Effector CD8-positive, alpha-beta T cell (primary cell): ENCODE results near the gene MYO9A.
A peak's percentile ranks its signal among the peaks of the same experiment; 100 is the strongest.
"Not testable (repeated sequence)": the region's sequence is repeated elsewhere in the genome, so short reads cannot be mapped to it uniquely, and the experiment has no call there.

ENCODE experiments used
- DNase-seq: peaks from one replicate; lab custom pipeline; 2025; lab: John Stamatoyannopoulos, UW

The MYO9A gene

DNA sequence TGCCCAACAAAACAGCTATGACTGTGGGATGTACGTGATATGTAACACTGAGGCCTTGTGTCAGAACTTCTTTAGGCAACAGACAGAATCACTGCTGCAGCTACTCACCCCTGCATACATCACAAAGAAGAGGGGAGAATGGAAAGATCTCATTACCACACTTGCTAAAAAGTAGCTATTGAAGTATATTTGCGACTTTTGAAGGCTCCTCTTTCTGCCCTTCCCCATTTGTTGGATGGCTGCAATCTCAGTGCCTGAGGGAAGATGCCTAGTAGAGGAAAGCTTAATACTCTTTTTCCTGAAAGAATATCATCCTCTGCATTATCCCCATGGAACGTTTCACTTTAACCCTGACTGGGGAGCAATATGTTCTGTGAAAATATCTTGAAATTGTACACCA lies 22.1 kb upstream of the MYO9A start:
- no peak for DNase-seq

DNA sequence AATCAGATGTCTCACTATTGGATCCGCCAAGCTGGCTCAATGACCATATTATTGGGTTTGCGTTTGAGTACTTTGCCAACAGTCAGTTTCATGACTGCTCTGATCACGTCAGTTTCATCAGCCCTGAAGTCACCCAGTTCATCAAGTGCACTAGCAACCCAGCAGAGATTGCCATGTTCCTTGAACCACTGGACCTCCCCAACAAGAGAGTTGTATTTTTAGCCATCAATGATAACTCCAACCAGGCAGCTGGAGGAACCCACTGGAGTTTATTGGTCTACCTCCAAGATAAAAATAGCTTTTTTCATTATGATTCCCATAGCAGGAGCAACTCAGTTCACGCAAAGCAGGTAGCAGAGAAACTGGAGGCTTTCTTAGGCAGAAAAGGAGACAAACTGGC lies 21.7 kb upstream of the MYO9A start:
- DNase-seq = no peak

DNA sequence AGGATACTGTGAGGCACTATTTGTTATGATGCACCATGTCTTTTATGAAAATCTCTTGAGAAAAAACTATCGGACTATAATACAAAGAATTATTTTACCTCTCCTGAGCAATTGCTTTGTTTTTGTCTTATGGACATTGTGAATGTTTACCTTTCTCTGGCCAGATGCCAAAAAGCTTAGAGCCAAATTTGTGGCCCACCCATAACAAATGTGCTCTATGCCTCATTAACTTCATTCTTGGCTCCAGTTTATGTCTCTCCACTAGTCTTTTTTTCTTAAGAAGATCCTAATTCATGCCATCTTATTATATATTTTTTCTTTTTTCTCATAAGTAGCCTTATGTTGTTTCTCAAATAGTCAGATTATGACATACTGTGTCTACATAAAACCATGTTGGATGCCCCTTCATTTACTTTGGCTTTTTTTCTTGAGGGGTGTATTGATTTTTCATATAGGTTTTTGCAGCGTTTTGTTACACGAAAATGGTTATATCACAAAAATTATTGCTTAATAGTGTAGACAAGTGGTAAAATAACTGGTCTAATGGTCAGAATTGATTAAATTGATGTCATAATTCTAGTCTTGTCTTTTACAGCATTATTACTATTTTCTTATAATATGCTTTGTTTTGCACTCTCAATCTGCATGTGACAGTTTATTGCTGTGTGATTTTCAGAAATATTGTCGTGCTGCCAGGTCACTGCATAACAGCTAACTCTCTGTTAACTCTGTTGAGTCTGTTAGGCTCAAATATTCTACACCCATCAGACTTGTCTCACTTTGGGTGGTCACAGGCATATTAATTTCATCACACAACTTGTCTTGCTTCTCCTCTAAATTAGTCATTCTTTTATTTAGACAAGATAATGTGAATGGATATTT lies 18.5 kb upstream of the MYO9A start:
- DNase-seq = no peak

DNA sequence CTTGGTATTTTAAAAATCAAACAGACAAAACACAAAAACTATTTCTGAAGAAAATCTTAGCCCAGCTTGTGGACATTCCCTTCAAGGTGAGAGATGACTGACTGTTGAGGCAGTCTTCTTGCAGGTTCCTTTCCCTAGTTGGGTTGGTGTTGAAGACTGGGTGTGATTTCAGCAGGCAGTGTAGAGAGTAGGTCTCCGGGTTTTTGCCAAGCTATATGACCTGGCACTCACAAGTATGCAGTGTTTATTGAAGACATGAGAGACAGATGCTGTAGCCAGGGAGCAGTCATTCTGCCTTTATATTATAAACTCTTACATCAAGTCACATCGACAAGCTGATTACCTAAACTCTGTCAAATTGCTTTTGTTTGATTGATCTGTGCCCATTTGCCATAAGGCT lies 17.8 kb upstream of the MYO9A start:
- DNase-seq = no peak

DNA sequence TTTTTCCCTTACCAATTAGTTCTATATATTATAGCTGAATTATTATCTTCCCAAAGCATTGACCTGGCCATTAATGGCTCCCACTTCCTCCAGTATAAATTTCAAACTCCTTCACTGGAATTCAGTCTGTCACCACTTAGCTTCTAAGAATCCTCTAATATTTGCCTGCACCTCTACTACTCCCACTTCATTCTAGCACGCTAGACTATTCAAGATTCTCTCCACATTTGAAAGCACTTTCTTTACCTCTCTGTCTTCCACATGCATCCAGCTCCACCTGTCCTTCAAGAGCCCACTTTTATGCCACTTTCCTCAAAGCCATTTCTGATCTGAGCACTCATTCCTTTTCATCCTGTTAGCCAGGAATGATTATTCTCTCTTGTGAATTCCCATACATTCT lies 15.3 kb upstream of the MYO9A start:
- DNase-seq = no peak

DNA sequence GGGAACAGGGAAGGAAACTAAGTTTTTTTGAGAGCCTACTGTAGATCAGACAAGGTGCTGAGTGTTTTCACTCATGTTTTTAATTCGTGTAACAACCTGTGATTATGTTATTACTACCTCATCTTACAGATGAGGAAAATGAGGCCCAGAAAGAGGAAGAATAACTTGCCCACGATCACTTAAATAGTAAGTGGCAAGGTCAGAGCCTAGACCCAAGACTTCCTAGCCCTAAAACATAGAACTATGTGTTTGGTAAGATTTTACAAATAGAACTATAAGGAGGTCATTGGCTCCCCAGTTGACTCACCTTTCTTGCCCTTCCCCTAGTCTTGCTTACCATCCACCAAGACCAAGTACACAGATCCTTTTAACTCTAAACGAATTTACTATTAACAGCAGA lies 14.0 kb upstream of the MYO9A start:
- no peak for DNase-seq

DNA sequence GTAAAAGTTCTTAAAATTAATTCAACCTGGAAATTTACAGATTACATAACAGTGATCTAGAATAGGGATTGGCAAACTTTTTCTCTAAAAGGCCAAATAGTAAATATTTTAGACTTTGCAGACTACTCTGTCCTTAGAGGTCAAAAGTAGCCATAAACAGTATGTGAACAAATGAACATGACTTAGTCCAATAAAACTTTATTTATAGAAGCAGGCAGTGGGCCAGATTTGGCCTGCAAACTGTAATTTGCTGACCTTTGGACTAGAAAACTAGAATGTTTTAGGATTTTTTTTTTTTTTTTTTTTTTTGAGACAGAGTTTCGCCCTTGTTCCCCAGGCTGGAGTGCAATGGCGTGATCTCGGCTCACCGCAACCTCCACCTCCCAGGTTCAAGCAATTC lies 12.3 kb upstream of the MYO9A start:
- DNase-seq = no peak

DNA sequence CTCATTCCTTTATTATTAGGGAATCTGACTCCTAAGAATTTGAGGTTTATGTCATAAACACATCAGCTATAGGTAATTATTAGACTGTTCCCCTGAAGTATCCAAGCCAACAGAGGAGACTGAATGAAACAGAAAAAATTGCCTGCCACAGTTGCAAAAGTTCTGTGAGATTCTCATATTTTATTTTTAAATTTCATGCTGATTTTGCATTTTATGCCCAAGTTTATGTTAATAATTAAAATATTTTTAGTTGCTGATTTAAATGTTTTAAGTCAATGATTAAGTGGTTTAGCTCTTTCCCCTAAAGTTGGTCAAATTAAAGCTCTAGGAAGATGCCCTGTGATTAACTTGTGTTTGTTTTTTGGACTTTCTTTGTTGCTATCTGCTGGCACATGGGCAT lies 10.4 kb upstream of the MYO9A start:
- DNase-seq = no peak

DNA sequence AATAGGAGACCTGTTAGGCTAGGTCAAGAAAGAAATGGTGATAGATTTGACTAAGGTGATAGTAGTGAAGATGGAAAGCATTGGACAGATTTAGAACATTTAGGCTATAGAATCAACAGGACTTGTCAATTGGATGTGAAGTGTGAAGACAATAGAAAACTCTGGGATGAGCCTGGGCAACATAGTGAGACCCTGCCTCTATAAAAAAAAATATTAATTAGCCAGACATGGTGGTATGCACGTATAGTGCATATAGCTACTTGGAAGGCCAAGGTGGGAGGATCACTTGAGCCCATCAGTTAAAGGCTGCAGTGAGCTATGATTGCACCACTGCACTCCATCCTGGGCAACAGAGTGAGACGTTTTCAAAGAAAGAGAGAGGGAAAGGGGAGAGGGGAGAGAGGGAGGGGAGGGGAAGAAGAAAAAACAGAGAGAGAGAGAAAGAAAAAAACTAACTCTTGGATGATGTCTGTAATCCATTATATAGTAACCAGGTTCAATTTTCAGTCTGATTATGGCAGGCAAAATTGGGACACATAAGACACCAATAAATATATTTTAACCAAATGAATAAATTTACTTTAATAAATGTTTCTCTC lies 9.9 kb upstream of the MYO9A start:
- DNase-seq = no peak

DNA sequence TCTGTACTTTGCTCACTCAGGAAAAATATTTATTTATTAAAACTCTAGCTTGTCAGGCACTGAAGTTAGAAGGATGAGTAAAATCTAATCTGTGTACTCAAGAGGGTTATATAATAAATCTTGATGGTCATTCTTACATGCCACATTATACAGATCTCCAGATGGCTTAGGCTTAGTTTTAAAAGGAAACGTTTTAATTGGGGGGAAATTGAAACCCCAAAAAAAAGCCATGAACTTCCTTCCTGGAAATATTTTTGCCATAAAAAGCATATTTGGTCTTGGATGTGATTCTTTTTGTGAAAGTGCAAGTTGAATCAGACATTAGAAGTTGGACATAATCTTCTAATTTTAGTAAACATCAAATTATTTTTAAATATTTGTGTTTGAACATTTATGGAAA lies 6.3 kb upstream of the MYO9A start:
- no peak for DNase-seq

DNA sequence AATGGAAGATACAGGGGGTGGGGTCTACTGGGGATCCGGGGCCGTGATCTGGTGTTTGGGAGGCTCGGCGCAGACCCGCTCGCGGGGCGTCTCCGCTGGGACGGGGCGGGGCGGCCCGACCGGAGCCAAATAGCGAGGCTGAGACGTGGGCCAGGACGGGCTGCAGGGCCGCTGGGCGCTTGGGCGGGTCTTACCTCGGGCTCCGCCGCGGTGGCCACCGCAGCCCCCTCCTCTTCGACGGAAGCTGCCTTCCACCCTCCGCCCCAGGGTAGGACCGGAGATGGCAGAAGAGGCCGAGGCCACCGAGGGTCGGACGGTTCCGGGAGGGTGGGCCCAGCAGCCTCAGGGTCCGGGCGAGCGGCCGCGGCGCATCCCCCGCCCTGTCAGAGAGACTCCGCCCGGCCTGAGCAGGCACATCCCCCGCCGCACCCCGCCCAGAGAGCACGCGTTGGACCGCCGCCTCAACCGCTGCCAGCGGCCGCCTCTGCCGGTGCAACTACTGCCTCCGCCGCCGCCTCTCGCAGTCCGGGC lies 399 bp downstream of the MYO9A start:
- DNase-seq = peak; percentile 55

DNA sequence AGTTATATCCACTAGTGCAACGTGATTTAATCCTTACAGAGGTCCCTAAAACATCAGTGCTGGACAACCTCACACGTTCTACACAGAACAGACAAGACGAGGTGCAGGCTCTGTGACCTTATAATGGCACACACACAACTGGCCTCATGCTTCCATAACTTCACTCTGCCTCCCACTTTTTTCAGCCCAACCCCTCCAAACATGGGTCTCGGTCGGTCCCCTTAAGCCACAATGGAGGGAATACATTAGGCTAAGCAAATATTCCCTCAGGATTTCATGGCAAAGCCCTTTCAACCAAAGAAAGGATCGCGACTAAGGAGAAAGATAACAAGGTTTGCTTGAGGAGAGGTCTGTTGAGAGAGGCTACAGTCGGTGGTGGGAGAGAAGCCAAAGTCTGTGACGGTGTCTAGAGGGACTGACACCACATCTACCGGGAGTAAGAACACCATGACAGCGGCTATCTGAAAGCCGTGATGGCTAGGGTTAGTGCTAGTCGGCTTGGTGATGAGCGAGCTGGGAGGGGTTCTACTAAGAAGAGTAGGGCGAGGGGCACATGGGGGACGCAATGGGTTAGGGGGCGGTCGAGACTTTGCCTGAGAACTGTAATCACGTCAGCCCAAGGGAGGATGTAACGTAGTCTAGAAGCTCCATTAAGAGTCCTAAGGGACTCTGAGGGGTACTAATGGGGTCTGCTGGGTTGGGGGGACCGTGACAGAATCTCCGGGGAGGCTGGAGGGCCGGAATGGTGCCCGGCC lies 1.0 kb downstream of the MYO9A start:
- peak; percentile 19 for DNase-seq

DNA sequence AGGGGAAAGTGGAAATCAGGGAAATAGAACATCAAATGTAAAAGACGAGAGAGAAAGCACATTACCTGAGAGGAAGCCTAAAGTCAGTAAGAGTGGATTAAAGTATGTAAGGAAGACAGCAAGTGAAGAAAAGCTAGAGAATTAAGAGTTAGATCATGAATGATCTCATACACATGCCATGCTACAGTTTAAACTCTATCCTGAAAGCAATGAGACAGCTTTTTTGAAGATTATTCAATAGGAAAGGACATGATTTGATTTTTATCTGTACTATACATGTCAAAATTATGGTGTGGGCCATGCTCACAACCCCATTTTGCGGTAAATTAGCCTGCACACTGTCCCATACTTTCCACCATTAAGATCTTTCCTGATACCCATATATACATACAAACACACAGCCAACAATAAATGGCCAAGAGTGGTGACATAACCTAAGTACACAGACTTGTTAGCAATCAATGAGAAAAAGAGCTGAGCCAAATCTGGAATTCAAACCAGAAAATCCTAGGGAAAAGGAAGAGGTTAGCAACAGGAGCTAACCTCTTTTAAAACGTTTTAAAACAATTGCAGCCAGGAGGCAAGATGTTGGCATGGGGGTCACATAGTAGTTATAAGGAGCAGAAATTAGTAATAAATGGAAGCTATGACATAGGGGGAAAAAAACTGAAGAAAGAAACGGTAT lies 4.5 kb downstream of the MYO9A start:
- no peak for DNase-seq

DNA sequence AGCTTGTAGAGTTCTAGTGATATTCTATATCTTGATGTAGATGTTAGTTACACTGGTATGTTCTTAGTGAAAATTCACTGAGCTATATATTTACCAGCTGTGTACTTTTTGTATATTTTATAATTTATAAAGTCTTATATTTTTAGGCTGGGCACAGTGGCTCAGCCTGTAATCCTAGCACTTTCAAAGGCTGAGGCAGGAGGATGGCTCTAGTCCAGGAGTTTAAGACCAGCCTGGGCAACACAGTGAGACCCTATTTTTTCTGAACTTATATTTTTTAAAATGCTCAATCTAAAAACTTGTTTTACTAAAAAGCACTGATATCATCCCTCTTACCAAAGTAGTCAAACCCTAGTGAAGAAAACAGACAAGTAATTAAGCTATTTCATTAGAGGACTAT lies 5.1 kb downstream of the MYO9A start:
- no peak for DNase-seq

DNA sequence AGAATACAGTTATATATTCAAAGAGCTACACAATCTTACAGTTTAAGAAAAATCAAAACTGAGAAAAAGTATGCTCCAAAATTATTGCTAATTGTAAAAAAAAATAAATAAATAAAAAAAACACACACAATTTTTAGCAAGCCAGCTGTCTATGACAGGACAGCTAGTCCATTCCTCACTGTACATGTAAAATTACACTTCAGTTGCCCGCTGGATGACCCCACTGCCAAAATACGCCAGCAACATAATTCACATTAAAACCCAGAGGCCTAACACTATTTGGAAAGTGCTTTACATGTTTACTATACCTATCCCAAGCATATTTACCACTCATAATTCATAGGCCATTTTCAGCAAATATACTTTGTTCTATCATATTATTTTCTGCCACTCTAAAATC lies 5.8 kb downstream of the MYO9A start:
- no peak for DNase-seq

DNA sequence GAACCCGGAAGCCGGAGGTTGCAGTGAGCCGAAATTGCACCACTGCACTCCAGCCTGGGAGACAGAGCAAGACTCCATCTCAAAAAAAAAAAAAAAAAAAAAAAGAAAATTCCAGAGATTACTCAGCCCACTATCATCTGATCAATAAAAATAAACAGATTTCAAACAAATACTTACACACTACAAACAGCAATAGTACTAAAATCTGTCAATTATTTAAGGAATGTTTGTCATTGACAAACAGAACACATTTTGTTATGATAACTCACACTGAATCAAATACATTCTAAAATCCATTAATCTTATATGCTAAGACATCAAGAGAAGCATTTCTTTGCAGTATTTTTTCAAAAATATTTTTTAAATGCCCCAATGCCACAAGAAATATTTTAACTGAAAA lies 7.6 kb downstream of the MYO9A start:
- DNase-seq = no peak

DNA sequence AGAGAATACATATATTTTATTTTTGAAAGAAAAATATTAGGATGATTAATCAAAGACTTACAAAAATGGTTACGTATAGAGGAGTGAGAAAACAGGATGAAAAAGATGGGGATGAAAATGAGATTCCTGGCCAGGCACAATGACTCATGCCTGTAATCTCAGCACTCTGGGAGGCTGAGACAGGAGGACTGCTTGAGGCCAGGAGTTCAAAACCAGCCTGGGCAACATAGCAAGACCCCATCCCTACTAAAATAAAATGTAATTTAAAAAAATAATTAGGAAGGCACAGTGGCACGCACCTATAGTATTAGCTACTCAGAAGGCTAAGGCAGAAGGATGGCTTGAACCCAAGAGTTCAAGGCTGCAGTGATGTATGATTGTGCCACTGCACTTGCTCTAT lies 11.9 kb downstream of the MYO9A start:
- DNase-seq = no peak

DNA sequence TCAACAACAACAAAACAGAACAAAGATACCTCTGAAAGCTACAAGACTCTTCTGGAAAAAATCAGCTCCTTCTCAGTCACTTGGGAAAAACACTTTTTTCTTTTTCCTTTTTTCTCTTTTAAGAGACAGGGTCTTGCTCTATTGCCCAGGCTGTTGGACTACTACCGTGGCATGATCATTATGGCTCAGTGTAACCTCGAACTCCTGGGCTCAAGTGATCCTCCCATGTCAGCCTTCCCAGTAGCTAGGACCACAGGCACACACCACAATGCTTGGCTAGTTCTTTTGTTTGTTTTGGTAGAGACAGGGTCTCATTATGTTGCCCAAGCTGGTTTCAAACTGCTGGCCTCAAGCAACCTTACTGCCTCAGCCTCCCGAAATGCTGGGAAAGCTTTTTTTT lies 12.8 kb downstream of the MYO9A start:
- no peak for DNase-seq

DNA sequence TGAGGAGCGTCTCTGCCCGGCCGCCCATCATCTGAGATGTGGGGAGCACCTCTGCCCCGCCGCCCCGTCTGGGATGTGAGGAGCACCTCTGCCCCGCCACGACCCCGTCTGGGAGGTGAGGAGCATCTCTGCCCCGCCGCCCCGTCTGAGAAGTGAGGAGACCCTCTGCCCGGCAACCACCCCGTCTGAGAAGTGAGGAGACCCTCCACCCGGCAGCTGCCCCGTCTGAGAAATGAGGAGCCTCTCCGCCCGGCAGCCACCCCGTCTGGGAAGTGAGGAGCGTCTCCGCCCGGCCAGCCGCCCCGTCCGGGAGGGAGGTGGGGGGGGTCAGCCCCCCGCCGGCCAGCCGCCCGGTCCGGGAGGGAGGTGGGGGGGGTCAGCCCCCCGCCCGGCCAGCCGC lies 17.4 kb downstream of the MYO9A start:
- DNase-seq = not testable (repeated sequence)

DNA sequence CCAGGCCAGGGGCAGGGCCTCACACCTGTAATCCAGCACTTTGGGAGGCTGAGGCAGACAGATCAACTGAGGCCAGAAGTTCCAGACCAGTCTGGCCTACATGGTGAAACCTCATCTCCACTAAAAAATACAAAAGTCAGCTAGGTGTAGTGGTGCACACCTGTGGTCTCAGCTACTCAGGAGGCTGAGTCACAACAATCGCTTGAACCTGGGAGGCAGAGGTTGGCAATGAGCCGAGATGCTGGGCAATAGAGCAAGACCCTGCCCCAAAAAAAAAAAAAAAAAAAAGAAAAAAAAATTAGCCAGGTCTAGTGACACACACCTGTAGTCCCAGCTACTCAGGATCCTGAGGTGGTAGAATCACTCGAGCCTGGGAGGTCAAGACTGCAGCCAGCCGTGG lies 18.8 kb downstream of the MYO9A start:
- no peak for DNase-seq

DNA sequence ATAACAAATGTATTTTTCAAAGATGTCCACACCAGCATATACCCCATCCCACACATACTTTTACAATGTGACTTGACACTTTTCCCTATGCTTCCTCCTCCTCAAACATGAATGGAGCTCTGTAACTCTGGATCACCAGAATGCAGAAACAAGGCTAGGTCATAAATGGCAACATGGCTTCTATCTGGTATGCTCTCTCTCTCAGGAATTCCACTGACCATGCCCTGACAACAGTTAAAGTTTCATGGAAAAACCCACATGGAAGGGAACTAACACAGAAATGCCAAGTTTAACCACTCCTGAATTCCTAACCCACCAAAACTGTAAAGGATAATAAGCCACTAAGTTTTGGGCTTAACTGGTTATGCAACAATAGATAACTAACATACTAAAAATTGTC lies 19.9 kb downstream of the MYO9A start:
- DNase-seq = no peak

DNA sequence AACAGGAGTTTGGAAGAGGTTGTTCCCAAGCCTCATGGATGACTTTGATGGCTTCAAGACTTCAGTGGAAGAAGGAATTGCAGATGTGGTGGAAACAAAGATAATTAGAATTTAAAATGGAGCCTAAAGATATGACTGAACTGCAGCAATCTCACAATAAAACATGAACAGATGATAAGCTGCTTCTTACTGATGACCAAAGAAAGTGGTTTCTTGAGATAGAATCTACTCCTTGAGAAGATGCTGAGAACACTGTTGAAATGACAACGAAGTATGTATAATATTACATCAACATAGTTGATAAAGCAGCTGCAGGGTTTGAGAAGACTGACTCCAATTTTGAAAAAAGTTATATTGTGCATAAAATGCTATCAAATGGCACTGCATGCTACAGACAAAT lies 21.2 kb downstream of the MYO9A start:
- DNase-seq = no peak
